HG02798 (cell line): ENCODE data around the gene NSG2.
"Not testable (repeated sequence)": the region's sequence is repeated elsewhere in the genome, so short reads cannot be mapped to it uniquely, and the experiment has no call there.

Source experiments
- ATAC-seq: cut with Tn5 transposase; IDR thresholded peaks from one replicate; pipeline ENCODE4 v1.9.1; 2021; ENCODE audit warnings: mild to moderate bottlenecking; ENCODE audit not compliant: unreplicated experiment, poor library complexity

Gene NSG2

DNA sequence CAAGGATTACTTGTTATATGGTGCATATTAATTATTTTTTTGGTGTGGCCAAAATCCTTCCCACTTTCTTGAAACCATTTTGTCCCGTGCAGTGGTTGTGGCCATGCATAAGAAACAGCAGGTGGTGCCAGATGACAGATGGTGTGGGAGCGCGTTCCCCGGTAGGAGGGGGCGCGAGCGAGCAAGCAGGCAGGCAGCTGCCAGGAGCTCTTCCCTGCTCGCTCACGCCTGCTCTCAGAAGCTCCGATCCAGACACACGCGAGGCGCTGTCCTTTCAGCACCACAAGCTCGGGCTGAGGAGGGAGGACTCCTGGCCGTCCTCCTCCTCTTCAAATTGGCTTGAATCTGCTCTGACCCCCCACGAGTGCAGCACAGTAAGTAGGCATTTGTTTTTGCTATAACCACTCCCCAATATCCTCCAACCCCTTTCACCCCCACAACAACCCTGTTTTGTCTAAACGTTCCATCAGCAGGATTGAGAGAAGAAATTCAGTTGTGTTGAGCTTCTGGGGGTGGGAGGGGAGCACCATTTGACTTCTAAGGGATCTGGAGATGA lies at the start of gene NSG2:
Gene NSG2, plus strand, starts transcription at position 237 of the 556 bp plus-strand sequence. CDS start 1,050 bp downstream, outside the sequence.
- ATAC-seq, result peak; percentile 94

GRCh38 chr5:173997331-173997730 lies 48.2 kb upstream of the NSG2 start:
- no peak for ATAC-seq

- no peak for ATAC-seq
Observed at GRCh38 chr5:173998531-173998930, 47.0 kb upstream of the NSG2 start.

GRCh38 chr5:174000076-174000475 lies 45.4 kb upstream of the NSG2 start:
- no peak for ATAC-seq

GRCh38 chr5:174003795-174004194 lies 41.7 kb upstream of the NSG2 start:
- no peak for ATAC-seq

DNA sequence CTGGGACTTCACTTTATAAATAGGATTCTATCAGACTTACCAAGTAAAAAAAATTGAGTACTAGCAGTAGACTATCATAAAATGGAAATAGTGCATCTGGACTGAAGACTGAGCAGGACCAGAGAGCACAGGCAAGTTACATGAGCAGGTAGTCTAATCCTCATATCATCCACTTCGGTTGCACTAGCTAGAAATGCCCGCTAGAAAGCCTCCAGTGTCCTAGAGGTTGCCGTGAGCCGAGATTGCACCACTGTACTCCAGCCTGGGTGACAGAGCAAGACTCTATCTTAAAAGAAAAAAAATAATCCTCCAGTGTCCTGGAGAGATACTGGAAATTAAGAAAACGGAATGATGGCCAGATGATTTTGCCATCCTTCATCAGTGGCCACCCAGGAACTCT lies 36.6 kb upstream of the NSG2 start:
- no peak for ATAC-seq

DNA sequence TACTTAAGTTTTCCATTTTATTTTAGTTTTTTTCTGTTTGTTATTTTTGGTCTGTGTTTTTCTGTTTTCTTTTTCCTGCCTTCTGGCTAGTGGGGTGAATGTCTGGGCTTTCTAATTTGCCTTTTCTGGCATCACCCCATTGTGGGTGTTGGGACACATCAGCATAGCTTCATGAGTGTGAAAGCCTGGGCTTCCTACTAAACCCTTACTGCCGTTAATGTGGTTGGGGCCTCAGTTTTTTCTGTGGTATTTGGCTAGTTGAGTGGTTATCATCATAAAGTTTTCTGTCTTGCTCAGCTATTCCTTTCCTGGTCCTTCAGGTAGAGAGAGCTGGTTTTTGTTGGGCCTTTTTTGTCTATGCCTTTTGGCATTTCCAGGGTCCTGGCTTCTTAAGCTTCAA lies 35.1 kb upstream of the NSG2 start:
- ATAC-seq, result no peak

DNA sequence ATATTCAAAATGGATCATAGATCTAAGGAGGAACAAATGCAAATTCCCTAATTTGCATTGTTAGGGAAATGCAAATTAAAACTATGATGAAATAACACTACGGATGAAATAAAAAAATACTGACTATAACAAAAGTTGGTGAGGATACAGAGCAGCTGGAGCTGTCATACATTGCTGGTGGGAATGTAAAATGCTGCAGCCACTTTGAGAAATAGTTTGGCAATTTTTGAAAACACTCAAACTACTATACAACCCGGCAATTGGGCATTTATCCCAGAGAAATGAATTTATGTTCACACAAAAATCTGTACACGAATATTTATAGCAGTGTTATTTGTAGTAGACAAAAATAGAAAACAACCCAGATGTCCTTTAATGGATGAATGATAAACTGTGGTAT lies 34.1 kb upstream of the NSG2 start:
- no peak for ATAC-seq

DNA sequence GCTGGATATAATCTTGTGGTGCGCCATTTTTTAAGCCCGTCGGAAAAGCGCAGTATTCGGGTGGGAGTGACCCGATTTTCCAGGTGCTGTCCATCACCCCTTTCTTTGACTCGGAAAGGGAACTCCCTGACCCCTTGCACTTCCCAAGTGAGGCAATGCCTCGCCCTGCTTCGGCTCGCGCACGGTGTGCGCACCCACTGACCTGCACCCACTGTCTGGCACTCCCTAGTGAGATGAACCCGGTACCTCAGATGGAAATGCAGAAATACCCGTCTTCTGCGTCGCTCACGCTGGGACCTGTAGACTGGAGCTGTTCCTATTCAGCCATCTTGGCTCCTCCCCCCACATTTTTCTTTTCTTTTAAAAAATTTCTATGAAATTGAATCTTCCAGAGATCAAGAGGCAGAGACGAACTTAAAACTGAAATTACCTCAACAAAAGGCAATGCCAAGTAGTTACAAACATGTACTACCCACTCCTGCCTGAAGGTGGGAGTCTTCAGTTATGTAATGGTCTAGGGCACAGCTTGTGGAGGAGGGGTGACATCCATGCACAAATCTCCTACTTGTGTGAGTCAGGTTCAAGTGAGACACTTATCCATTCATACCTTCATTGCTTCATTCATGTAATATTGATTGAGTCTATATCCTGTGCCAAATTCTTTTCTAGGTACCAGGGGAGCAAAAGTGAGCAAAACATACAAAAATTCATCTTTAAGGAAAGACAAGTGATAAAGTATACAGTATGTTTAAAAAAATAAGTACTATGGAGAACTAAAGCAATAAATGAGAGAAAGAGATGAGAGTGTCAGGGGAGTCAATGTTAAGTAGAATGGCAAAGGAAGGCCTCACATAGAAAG lies 25.2 kb upstream of the NSG2 start:
- ATAC-seq, result not testable (repeated sequence)

GRCh38 chr5:174020928-174021304 lies 24.6 kb upstream of the NSG2 start:
- no peak for ATAC-seq

- no peak for ATAC-seq
Observed at GRCh38 chr5:174022384-174023095, 23.0 kb upstream of the NSG2 start.

DNA sequence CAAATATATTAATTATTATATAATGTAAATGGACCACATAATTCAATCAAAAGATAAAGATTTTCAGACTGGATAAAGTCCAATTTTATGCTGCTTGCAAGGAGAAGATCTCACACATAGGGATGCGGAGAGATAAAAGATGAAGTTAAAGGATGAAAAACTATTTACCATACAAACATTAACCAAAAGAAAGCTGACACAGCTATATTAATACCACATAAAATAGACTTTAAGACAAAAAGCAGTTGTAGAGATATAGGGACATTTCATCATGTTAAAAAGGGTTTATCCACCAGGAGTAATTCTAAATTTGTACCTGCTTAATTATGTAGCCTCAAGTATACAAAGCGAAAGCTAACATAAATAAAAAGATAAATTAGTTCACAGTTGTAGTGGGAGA lies 15.2 kb upstream of the NSG2 start:
- ATAC-seq, result no peak

GRCh38 chr5:174044466-174045254 lies 846 bp upstream of the NSG2 start:
- ATAC-seq, result no peak

DNA sequence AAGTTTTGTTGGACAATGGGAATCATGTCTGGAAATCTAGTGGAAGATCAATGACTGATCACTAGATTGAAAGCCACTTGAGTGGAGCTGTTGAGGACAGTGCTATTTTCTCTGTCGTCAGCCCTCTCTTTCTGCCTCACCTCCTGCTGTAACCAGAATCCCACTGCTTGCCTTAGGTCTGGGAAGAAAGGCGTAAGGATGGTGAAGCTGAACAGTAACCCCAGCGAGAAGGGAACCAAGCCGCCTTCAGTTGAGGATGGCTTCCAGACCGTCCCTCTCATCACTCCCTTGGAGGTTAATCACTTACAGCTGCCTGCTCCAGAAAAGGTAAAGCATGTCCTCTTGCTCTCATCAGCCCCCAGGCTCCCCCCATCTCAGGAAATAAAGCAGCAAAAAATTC lies 1.1 kb downstream of the NSG2 start:
- no peak for ATAC-seq

DNA sequence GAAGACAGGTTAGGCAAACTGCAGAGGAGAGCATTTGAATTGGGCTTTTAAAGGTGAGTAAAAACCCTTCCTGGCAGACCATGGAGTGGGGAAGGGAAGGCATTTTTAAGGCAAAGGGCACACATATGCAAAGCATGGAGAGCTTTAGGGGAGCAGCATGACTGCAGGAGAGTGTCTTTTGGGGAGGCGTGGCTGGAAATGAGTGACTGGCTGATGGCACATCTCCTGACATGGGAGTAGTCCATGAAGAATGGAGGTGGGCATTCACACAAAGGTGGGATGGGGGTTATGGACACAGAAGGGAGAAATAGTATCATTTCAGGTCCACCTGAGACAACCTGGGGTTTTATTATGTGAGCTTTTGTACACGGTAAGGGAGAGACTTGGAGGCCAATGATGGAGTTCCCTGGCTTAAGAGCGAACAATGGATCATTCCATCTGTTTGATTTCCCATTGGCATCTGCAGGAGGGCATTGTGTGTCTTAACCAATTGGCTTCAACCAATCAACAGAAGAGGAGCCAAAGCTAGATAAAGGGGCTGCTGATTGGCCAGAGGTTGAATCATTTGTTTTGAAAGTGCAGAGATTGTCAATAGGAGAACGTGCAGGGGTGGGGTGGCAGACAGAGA lies 2.1 kb downstream of the NSG2 start:
- ATAC-seq, result no peak

- no peak for ATAC-seq
Observed at GRCh38 chr5:174052636-174053035, 7.1 kb downstream of the NSG2 start.

GRCh38 chr5:174053905-174054304 lies 8.4 kb downstream of the NSG2 start:
- no peak for ATAC-seq

DNA sequence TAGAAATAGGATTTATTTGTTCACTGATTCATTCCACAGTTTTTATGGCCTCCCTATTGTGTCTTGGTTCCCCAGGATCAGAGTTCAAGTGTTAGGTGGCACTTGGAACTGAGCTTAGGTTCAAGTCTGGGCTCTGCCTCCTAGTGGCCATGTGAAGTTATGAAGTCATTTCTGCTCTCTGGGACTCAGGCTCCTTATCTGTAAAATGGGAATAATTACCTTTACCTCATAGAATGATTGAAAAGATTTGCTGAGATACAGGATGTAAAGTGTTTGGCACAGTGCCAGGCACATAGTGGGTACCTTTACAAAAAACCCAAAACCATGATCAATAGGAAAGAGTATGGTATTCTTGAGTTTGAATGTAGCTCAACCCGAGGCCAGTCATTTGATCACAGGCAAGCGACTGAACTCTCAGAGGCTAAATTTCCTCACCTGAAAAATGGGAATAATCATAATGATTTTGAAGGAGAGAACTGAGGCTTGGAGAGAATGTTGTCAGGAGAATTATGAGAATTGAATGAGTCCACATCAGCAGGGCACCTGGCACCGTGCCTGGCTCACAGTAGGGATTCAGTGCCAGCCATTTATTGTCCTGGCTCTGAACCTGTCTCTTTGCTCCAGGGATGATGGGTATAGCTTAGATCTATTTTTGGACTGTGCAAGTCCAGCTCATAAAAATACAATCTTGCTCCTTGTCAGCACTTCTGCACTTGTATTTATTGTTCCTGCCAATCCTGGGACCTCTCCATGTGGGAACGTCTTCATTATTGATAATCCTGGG lies 10.8 kb downstream of the NSG2 start:
- ATAC-seq, result no peak

- ATAC-seq, result no peak
Observed at GRCh38 chr5:174057206-174057605, 11.7 kb downstream of the NSG2 start.
